ENCODE results near the gene IGFBP1.

- TF ChIP-seq HDGF (IDR thresholded peaks at IDR 0.05) (no peak), YBX1 (IDR thresholded peaks at IDR 0.05) (no peak), ZBTB8A (IDR thresholded peaks at IDR 0.05; ENCODE audit: partially characterized antibody) (no peak), CTCF (IDR thresholded peaks at IDR 0.05 in 2 of 3, conservative IDR thresholded peaks at IDR 0.05 in 1 of 3; ENCODE audit: insufficient read depth in 2 of 3, low read depth in 1 of 3, low read length in 3 of 3) (no peak), CEBPZ (IDR thresholded peaks at IDR 0.05; ENCODE audit: borderline replicate concordance, low read depth, low read length) (no peak), AFF4 (CRISPR knock-in tag; IDR thresholded peaks at IDR 0.05) (no peak)
These were observed 52.7 kb downstream of the IGFBP1 start for GRCh38 chr7:45940939-45941338.

All from K562 (cell line).